ENCODE results near the gene SMARCA4. TPM values are rescaled to one million over a fixed set of nuclear protein-coding genes. Genes with fewer than 3 reads are reported as not detected.

Gene SMARCA4
- total RNA-seq, 2 experiments from 2014 or later = 69.6 to 74.5 TPM

GRCh38 chr19:10981252-10981895 lies 20.5 kb downstream of the SMARCA4 start:
- Mint-ChIP-seq H3K36me3 (ENCODE audit: low read depth) (peaks cover 30% of the 10 kb centered on the region), H3K27ac (no peak overlapping the region), H3K27me3 (no peaks in the 10 kb centered on the region), H3K9me3 (no peaks in the 10 kb centered on the region), H3K4me3 (no peak overlapping the region), H3K4me1 (ENCODE audit: low read depth) (peaks cover 19% of the 10 kb centered on the region)
- ATAC-seq (ENCODE audit: poor library complexity) (no peak), DNase-seq (no peak)
- H3K27ac ChIP-seq (ENCODE audit: low read depth in 1 of 2, low read length in 2 of 2) = no peak overlapping the region
- H3K4me1 ChIP-seq (ENCODE audit: insufficient read depth, low read length) = peaks cover 24% of the 10 kb centered on the region
- H3K27me3 ChIP-seq (ENCODE audit: control insufficient read depth in 1 of 2, insufficient read depth in 2 of 2, low read length in 2 of 2) = no peaks in the 10 kb centered on the region
- peaks cover 27% of the 10 kb centered on the region for H3K36me3 ChIP-seq (ENCODE audit: insufficient read depth, low read length)
- ChIA-PET POLR2A (no interaction called here), CTCF (no interaction called here)
- no peak for TF ChIP-seq CTCF (IDR thresholded peaks at IDR 0.05)
- H3K9me3 ChIP-seq (ENCODE audit: control insufficient read depth in 1 of 2, insufficient read depth in 1 of 2, low read length in 2 of 2) = no peaks in the 10 kb centered on the region
- intact Hi-C loops (cut with DNase I, micrococcal nuclease) = loop anchor here in 1 of 2 experiments (10.0 kb wide), 1 partner anchor 47 kb away; no protein-coding TSS in a partner anchor
- H3K4me3 ChIP-seq (ENCODE audit: low read length) = no peak overlapping the region

GRCh38 chr19:10983026-10983425 lies 22.2 kb downstream of the SMARCA4 start:
- Mint-ChIP-seq H3K27me3 (no peaks in the 10 kb centered on the region), H3K4me1 (ENCODE audit: low read depth) (peaks cover 13% of the 10 kb centered on the region), H3K36me3 (ENCODE audit: low read depth) (peaks cover 40% of the 10 kb centered on the region), H3K9me3 (no peaks in the 10 kb centered on the region), H3K4me3 (no peak overlapping the region), H3K27ac (no peak overlapping the region)
- Histone ChIP-seq H3K36me3 (ENCODE audit: insufficient read depth, low read length) (peaks cover 37% of the 10 kb centered on the region), H3K4me1 (ENCODE audit: insufficient read depth, low read length) (peaks cover 10% of the 10 kb centered on the region), H3K9me3 (ENCODE audit: control insufficient read depth in 1 of 2, insufficient read depth in 1 of 2, low read length in 2 of 2) (no peaks in the 10 kb centered on the region), H3K4me3 (ENCODE audit: low read length) (no peak overlapping the region), H3K27me3 (ENCODE audit: control insufficient read depth in 1 of 2, insufficient read depth in 2 of 2, low read length in 2 of 2) (no peaks in the 10 kb centered on the region), H3K27ac (ENCODE audit: low read depth in 1 of 2, low read length in 2 of 2) (no peak overlapping the region)
- ChIA-PET CTCF (no interaction called here), POLR2A (no interaction called here)
- no peak for DNase-seq
- no peak for TF ChIP-seq CTCF (IDR thresholded peaks at IDR 0.05)
- intact Hi-C loops (cut with DNase I, micrococcal nuclease) = loop anchor here in 1 of 2 experiments (10.0 kb wide), 1 partner anchor 48 kb away; no protein-coding TSS in a partner anchor
- ATAC-seq (ENCODE audit: poor library complexity) = no peak

GRCh38 chr19:10984166-10984735 lies 23.4 kb downstream of the SMARCA4 start:
- intact Hi-C loops (cut with DNase I, micrococcal nuclease) = loop anchor here in 1 of 2 experiments (10.0 kb wide), 1 partner anchor 49 kb away; no protein-coding TSS in a partner anchor
- POLR2A ChIA-PET = no interaction called here

More at GRCh38 chr19:10984166-10984735, 23.4 kb downstream of the SMARCA4 start:
- Mint-ChIP-seq H3K27ac (no peak overlapping the region), H3K36me3 (ENCODE audit: low read depth) (peaks cover 53% of the 10 kb centered on the region), H3K4me1 (ENCODE audit: low read depth) (peaks cover 12% of the 10 kb centered on the region), H3K27me3 (no peaks in the 10 kb centered on the region), H3K9me3 (no peaks in the 10 kb centered on the region), H3K4me3 (no peak overlapping the region)
- ATAC-seq (ENCODE audit: poor library complexity) (no peak), DNase-seq (no peak)
- H3K27ac ChIP-seq (ENCODE audit: low read depth in 1 of 2, low read length in 2 of 2) = no peak overlapping the region
- TF ChIP-seq CTCF (IDR thresholded peaks at IDR 0.05) = no peak
- peaks cover 9% of the 10 kb centered on the region for H3K4me1 ChIP-seq (ENCODE audit: insufficient read depth, low read length)
- H3K27me3 ChIP-seq (ENCODE audit: control insufficient read depth in 1 of 2, insufficient read depth in 2 of 2, low read length in 2 of 2) = no peaks in the 10 kb centered on the region
- CTCF ChIA-PET = no interaction called here
- H3K4me3 ChIP-seq (ENCODE audit: low read length) = no peak overlapping the region
- no peaks in the 10 kb centered on the region for H3K9me3 ChIP-seq (ENCODE audit: control insufficient read depth in 1 of 2, insufficient read depth in 1 of 2, low read length in 2 of 2)
- peaks cover 49% of the 10 kb centered on the region for H3K36me3 ChIP-seq (ENCODE audit: insufficient read depth, low read length)
